K562 (cell line): ENCODE data around the gene PPL. TPM values are rescaled to one million over a fixed set of nuclear protein-coding genes. Genes with fewer than 3 reads are reported as not detected.

Source experiments
- ATAC-seq: fragments of 200-7000 bp; cut with Tn5 transposase; 3 replicates; pipeline ENCODE4 v1.9.1; 2020; ENCODE audit warnings: moderate library complexity
- BruUV-seq: library from RNA; stranded (reverse); fragments of 400-500 nt; replicated peaks from 2 replicates; lab custom pipeline; 2021; lab: Mats Ljungman, UMichigan
- CTCF ChIA-PET: fragments of 300-600 bp; formaldehyde crosslinking; extraction: SDS; loops from one replicate; lab custom pipeline; 2021; ENCODE audit warnings: low intra/inter-chr PET ratio; lab: Yijun Ruan, JAX
- POLR2A ChIA-PET: fragments of 300-600, 350-650 bp; sonication (Branson Sonifier 250); formaldehyde crosslinking; extraction: SDS; loops from one replicate; lab custom pipeline; 2021; ENCODE audit warnings: antibody characterized with exemption, inconsistent platforms; lab: Yijun Ruan, JAX
- DNase-seq, 4 experiments: peaks; one replicate each; pipeline versions ENCODE4 v3.0.0 to v3.0.0-alpha.2; 2011 to 2018; ENCODE audit warnings: low spot score in 3 of 4, mixed read lengths in 3 of 4; ENCODE audit errors: extremely low read depth in 1 of 4
- FAIRE-seq: peaks from 2 replicates; lab custom pipeline; 2011; peaks lifted over from hg19 to GRCh38; lab: Jason Lieb, UNC
- H2AFZ ChIP-seq: 2 replicates; pipeline ENCODE4 v1.6.0; 2011; ENCODE audit warnings: low read depth, low read length, control low read depth, inconsistent platforms
- H3K27ac ChIP-seq: fragments of 200-600 bp; 3 replicates; pipeline ENCODE4 v1.8.0; 2011; ENCODE audit warnings: low read depth, mild to moderate bottlenecking, control low read depth, inconsistent platforms, low read length, moderate library complexity, mixed read lengths; ENCODE audit errors: extremely low read depth
- H3K27me3 ChIP-seq, 2 experiments: fragments of 300-600 bp in 1 of 2; 2 replicates in 1 of 2; 3 replicates in 1 of 2; pipeline versions ENCODE4 v1.6.0 to v1.8.0; 2011; ENCODE audit warnings: inconsistent platforms in 2 of 2, low read length in 2 of 2, mild to moderate bottlenecking in 1 of 2, mixed read lengths in 1 of 2, moderate library complexity in 1 of 2; ENCODE audit not compliant: control insufficient read depth in 2 of 2, insufficient read depth in 2 of 2
- H3K36me3 ChIP-seq: fragments of 300-600 bp; 3 replicates; pipeline ENCODE4 v1.8.0; 2011; ENCODE audit warnings: mild to moderate bottlenecking, low read length, inconsistent platforms; ENCODE audit not compliant: control insufficient read depth, insufficient read depth
- H3K4me1 ChIP-seq, 2 experiments: fragments of 200-600 bp in 1 of 2; replicated peaks in 1 of 2; 2 replicates in 1 of 2; 3 replicates in 1 of 2; pipeline versions ENCODE4 v1.5.1 to v1.8.0; 2011; ENCODE audit warnings: inconsistent platforms in 2 of 2, low read length in 2 of 2, mild to moderate bottlenecking in 1 of 2, mixed read lengths in 1 of 2, moderate library complexity in 1 of 2; ENCODE audit not compliant: control insufficient read depth in 2 of 2, insufficient read depth in 2 of 2
- H3K4me2 ChIP-seq: 2 replicates; pipeline ENCODE4 v1.6.1; 2011; ENCODE audit warnings: low read length, control low read depth, inconsistent platforms, mixed read lengths; ENCODE audit not compliant: insufficient read depth
- H3K4me3 ChIP-seq: fragments of 200-600 bp; sonication (generic), shearing (Covaris generic); 2 replicates; pipeline ENCODE4 v1.5.1; 2016; ENCODE audit warnings: control low read depth, inconsistent platforms
- H3K79me2 ChIP-seq: fragments of 200-600 bp; 3 replicates; pipeline ENCODE4 v1.8.0; 2011; ENCODE audit warnings: low read length, inconsistent platforms; ENCODE audit not compliant: control insufficient read depth, insufficient read depth
- H3K9ac ChIP-seq, 2 experiments: 2 replicates each; pipeline versions ENCODE4 v1.6.0 to v1.6.1; 2011; ENCODE audit warnings: low read depth in 2 of 2, low read length in 2 of 2, control low read depth in 1 of 2, inconsistent platforms in 1 of 2, mild to moderate bottlenecking in 1 of 2, mixed read lengths in 1 of 2; ENCODE audit not compliant: insufficient read depth in 1 of 2
- H3K9me1 ChIP-seq: one replicate; pipeline ENCODE4 v1.6.0; 2011; ENCODE audit warnings: inconsistent platforms, mild to moderate bottlenecking, low read length, moderate library complexity; ENCODE audit not compliant: control insufficient read depth, insufficient read depth
- H3K9me3 ChIP-seq: replicated peaks from 2 replicates; pipeline ENCODE4 v1.5.1; 2011; ENCODE audit warnings: low read depth, low read length, inconsistent platforms; ENCODE audit not compliant: control insufficient read depth, insufficient read depth
- H4K20me1 ChIP-seq: replicated peaks from 2 replicates; pipeline ENCODE4 v1.6.1; 2011; ENCODE audit warnings: low read length, inconsistent platforms, mixed read lengths; ENCODE audit not compliant: control insufficient read depth, insufficient read depth
- FOSL1 ChIP-seq: fragments of 200-800 bp; sonication (Bioruptor generic); conservative IDR thresholded peaks from 2 replicates; pipeline ENCODE4 v1.6.1; 2016; ENCODE audit warnings: missing genetic modification characterization, missing compliant biosample characterization
- HEY1 ChIP-seq: fragments of 250-450 bp; sonication (Bioruptor Pico); IDR thresholded peaks from 2 replicates; pipeline ENCODE4 v1.5.0; 2020; ENCODE audit warnings: mild to moderate bottlenecking, moderate library complexity, borderline replicate concordance
- MTF1 ChIP-seq: fragments of 250-450 bp; sonication (Bioruptor Pico); IDR thresholded peaks from 2 replicates; pipeline ENCODE4 v1.9.0; 2021; ENCODE audit warnings: moderate library complexity, mild to moderate bottlenecking, inconsistent platforms, borderline replicate concordance
- NBN ChIP-seq: fragments of 450-650 bp; IDR thresholded peaks from 2 replicates; pipeline ENCODE4 v1.6.1; 2016; ENCODE audit warnings: low read depth, mild to moderate bottlenecking
- PML ChIP-seq: IDR thresholded peaks from 2 replicates; pipeline ENCODE4 v1.6.1; 2012; ENCODE audit warnings: low read length, inconsistent platforms
- TAF15 ChIP-seq: fragments of 200-400 bp; formaldehyde crosslinking; IDR thresholded peaks from 2 replicates; pipeline ENCODE4 v1.6.1; 2017; ENCODE audit warnings: mild to moderate bottlenecking, low read depth, low read length, moderate library complexity
- ZNF134 ChIP-seq: fragments of 250-450 bp; sonication (Bioruptor Pico); conservative IDR thresholded peaks from 2 replicates; pipeline ENCODE4 v1.4.0; 2020
- ZNF280A ChIP-seq: fragments of 450-650 bp; IDR thresholded peaks from 2 replicates; pipeline ENCODE4 v1.6.1; 2018; ENCODE audit warnings: mild to moderate bottlenecking, low read depth; ENCODE audit not compliant: partially characterized antibody
- ZNF282 ChIP-seq: sonication (generic); formaldehyde crosslinking; IDR thresholded peaks from 2 replicates; pipeline ENCODE4 v1.8.1; 2023; ENCODE audit warnings: missing genetic modification reagents
- ZNF41 ChIP-seq: fragments of 250-450 bp; sonication (Bioruptor Pico); conservative IDR thresholded peaks from 2 replicates; pipeline ENCODE4 v1.4.0; 2020; ENCODE audit warnings: mild to moderate bottlenecking
- ZNF76 ChIP-seq: fragments of 250-450 bp; sonication (Bioruptor Pico); IDR thresholded peaks from 2 replicates; pipeline ENCODE4 v1.4.0; 2020; ENCODE audit warnings: mild to moderate bottlenecking, moderate library complexity, borderline replicate concordance
- WGBS: fragments of 100-300 bp; shearing (Covaris generic); methylation state at CpG from one replicate; pipeline ENCODE4 v1.1.6; 2016; ENCODE audit warnings: low coverage, mixed read lengths; ENCODE audit not compliant: insufficient coverage; ENCODE audit errors: missing lambda C conversion rate; 5-methylcytosine and 5-hydroxymethylcytosine counted together
- in situ Hi-C: fragments of 300-500 bp; cut with MboI; formaldehyde crosslinking; loops from 4 replicates; pipeline ENCODE4 v1.15.0; 2018; ENCODE audit warnings: inconsistent platforms, mixed read lengths
- intact Hi-C: fragments of 100-400 bp; cut with micrococcal nuclease; formaldehyde crosslinking; loops from 2 replicates; pipeline ENCODE4 v1.14.2; 2022
- polyA plus RNA-seq, 8 experiments: library from polyadenylated mRNA; depleted of rRNA in 4 of 8; stranded (reverse) in 5 of 8; unstranded in 3 of 8; fragments of >200 nt; fragmentation: Nextera tagmentation in 2 of 8; fragmentation: Illumina TruSeq in 1 of 8; extraction: Ambion mirVana in 2 of 8; extraction: Trizol in 1 of 8; gene quantifications; 2 replicates each; pipeline versions ENCODE4 v1.2.1 to v1.2.3, GENCODE V29; 2011 to 2014; ENCODE audit warnings: inconsistent platforms in 1 of 8, missing spikeins in 1 of 8
- total RNA-seq, 7 experiments: library from RNA; depleted of rRNA in 6 of 7; stranded (reverse); fragments of >200 nt in 6 of 7; fragmentation: Illumina TruSeq in 2 of 7; extraction: Trizol in 2 of 7; gene quantifications; 2 replicates each; pipeline versions ENCODE4 v1.2.1 to v1.2.3, GENCODE V29; 2011 to 2021; ENCODE audit warnings: low replicate concordance in 1 of 7
- TF ChIP-seq, protein P1 (sequence below), 2 experiments: fragments of 450-650 bp in 1 of 2; sonication (generic) in 1 of 2; formaldehyde crosslinking in 1 of 2; IDR thresholded peaks in 1 of 2; conservative IDR thresholded peaks in 1 of 2; 2 replicates each; pipeline versions ENCODE4 v1.6.1 to v1.8.1; 2016 to 2023; ENCODE audit warnings: mild to moderate bottlenecking in 2 of 2, moderate library complexity in 2 of 2, inconsistent platforms in 1 of 2, missing genetic modification reagents in 1 of 2

The PPL gene
- total and polyA plus RNA-seq, 9 of the 15 experiments (the other 6 are each of a cell fraction or from before 2014, with no cell fraction given), result 0.01 to 0.15 (median 0.07) TPM; not detected in 3

- TF ChIP-seq ZNF280A, result no peak
- TF ChIP-seq, protein P1, sequence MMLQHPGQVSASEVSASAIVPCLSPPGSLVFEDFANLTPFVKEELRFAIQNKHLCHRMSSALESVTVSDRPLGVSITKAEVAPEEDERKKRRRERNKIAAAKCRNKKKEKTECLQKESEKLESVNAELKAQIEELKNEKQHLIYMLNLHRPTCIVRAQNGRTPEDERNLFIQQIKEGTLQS (IDR thresholded peaks at IDR 0.05), result no peak
- TF ChIP-seq, protein P1 (CRISPR knock-in tag; conservative IDR thresholded peaks at IDR 0.05), result no peak
- TF ChIP-seq NBN, result no peak
- TF ChIP-seq, all 486 proteins: peak for 0
These were observed 74.3 kb downstream of the PPL start (continued) for GRCh38 chr16:4862639-4863038.

DNA sequence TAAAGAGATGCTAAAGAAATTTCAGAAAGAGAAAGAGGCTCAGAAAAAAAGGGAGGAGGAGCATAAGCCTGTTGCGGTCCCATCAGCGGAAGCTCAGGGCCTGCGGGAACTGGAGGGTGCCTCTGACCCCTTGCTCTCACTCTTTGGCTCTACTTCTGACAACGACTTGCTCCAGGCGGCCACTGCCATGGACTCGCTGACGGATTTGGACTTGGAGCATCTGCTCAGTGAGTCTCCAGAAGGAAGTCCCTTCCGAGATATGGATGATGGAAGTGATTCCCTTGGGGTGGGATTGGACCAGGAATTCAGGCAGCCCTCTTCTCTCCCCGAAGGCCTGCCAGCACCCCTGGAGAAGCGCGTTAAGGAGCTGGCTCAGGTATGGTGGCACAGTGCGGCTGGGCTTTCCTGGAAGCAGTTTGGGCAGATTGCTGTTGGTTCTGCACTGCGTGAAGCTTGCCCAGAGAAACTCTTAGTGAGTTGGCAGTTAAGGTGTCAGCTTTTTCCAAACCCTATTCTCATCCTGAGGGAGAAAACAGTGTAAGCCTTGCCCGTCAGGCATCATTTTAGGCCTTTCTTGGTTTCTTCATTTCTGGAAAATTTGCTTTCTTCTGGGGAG lies 76.1 kb downstream of the PPL start:
- Histone ChIP-seq H3K9me1 (no peaks in the 10 kb centered on the region), H3K79me2 (peaks cover 39% of the 10 kb centered on the region), H2AFZ (no peak overlapping the region), H3K36me3 (peaks cover 90% of the 10 kb centered on the region), H4K20me1 (peaks cover 27% of the 10 kb centered on the region), H3K27me3 (no peaks in the 10 kb centered on the region), H3K9me3 (no peaks in the 10 kb centered on the region), H3K4me3 (no peak overlapping the region), H3K4me1 (no peaks in the 10 kb centered on the region), H3K9ac (no peak overlapping the region), H3K4me2 (no peak overlapping the region), H3K27ac (no peak overlapping the region)
- no TSS peak for BruUV-seq
- no peak for ATAC-seq
- intact Hi-C loops, result no loop called here
- no peak for FAIRE-seq
- ChIA-PET POLR2A (interaction anchor here (0.8 to 3.2 kb wide), 5 partner anchors 8 to 25 kb away, joined by 3 to 20 read pairs (median 5); no protein-coding TSS in a partner anchor), CTCF (no interaction called here)
- no peak for DNase-seq
- in situ Hi-C loops, result no loop called here
- 97% methylated on average over 14 of the region's 14 CpGs for WGBS
- TF ChIP-seq MTF1 (CRISPR knock-in tag) (no peak), HEY1 (CRISPR knock-in tag) (no peak), FOSL1 (tag) (no peak), ZNF282 (CRISPR knock-in tag) (no peak), ZNF76 (CRISPR knock-in tag) (no peak), ZNF134 (CRISPR knock-in tag) (no peak), ZNF41 (CRISPR knock-in tag) (no peak), TAF15 (no peak), PML (no peak)
